ENCODE results near the gene KATNAL1.

Gene KATNAL1

DNA sequence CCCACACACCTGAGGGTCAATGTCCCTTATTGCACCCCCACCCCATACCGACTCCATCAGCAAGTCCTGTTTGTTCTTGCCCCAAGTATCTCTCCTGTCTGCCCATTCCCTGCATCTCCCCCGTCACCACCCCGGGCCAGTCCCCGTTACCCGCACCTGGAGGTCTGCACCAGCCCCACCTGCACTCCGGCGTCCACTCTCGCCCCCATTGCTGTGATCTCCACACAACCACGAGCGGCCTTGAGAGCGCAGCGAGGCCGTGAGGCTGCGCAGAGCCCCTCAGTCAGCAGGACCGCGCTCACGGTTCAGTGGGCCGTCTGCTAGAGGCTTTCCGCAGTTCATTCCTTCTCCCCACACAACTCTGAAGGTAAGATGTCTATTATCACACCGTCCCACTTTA is 152.8 kb downstream of the KATNAL1 start:
- H3K4me3 ChIP-seq: no peak overlapping the region
- in situ Hi-C loops (cut with MboI; ENCODE audit: low sequenced_read_pairs): no loop called here
- peaks cover 5% of the 10 kb centered on the region for H3K4me1 ChIP-seq
- no peaks in the 10 kb centered on the region for H3K9me3 ChIP-seq
- no peaks in the 10 kb centered on the region for H3K27me3 ChIP-seq (ENCODE audit: low read depth)
- H3K36me3 ChIP-seq (replicated peaks): no peaks in the 10 kb centered on the region
- no peak for DNase-seq (ENCODE audit: low spot score in 2 of 2)

- no peaks in the 10 kb centered on the region for H3K36me3 ChIP-seq (replicated peaks)
- no peak for DNase-seq (ENCODE audit: low spot score in 2 of 2)
- H3K4me1 ChIP-seq: peaks cover 5% of the 10 kb centered on the region
- no peak overlapping the region for H3K4me3 ChIP-seq
- H3K27me3 ChIP-seq (ENCODE audit: low read depth): no peaks in the 10 kb centered on the region
- H3K9me3 ChIP-seq: no peaks in the 10 kb centered on the region
- in situ Hi-C loops (cut with MboI; ENCODE audit: low sequenced_read_pairs): no loop called here
Measured at GRCh38 chr13:30153545-30154426, 153.6 kb downstream of the KATNAL1 start.

Measured in HAP-1 (cell line).